Kidney glomerular epithelial cell (primary cell): ENCODE measurements around the gene BCL2L12.
A peak's percentile ranks its signal among the peaks of the same experiment; 100 is the strongest.

Experiments used
- DNase-seq: peaks from one replicate; lab custom pipeline; 2025; lab: John Stamatoyannopoulos, UW

BCL2L12 gene

GRCh38 chr19:49664171-49665035, 1.3 kb upstream of the BCL2L12 start:
- DNase-seq, result peak; percentile 70

- DNase-seq, result no peak
These were observed 740 bp upstream of the BCL2L12 start for GRCh38 chr19:49665036-49665350.

DNA sequence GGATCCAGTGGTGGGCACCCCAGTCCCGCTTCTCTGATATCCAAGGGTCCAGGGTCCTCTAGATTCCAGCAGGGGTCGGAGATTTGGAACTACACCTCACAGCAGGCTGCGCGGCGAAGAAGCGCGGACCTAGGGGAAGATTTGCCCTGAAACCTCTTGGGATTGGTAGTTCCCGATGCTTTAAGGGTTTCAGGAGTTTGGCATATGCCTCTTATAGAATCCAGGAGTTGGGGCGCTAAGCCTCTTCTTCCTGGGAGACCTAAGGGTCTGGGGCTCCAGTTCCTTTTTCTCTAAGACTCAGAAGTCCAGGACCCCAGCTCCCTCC, 349 bp downstream of the BCL2L12 start:
- no peak for DNase-seq

- DNase-seq, result no peak
These were observed 1.7 kb downstream of the BCL2L12 start for GRCh38 chr19:49667473-49667872.

GRCh38 chr19:49669516-49669915, 3.8 kb downstream of the BCL2L12 start:
- no peak for DNase-seq

GRCh38 chr19:49672131-49672919, 6.6 kb downstream of the BCL2L12 start:
- DNase-seq, result peak; percentile 48

GRCh38 chr19:49676136-49676783, 10.5 kb downstream of the BCL2L12 start:
- peak; percentile 96 for DNase-seq

- peak; percentile 100 for DNase-seq
These were observed 11.1 kb downstream of the BCL2L12 start for GRCh38 chr19:49676784-49677230.

DNA sequence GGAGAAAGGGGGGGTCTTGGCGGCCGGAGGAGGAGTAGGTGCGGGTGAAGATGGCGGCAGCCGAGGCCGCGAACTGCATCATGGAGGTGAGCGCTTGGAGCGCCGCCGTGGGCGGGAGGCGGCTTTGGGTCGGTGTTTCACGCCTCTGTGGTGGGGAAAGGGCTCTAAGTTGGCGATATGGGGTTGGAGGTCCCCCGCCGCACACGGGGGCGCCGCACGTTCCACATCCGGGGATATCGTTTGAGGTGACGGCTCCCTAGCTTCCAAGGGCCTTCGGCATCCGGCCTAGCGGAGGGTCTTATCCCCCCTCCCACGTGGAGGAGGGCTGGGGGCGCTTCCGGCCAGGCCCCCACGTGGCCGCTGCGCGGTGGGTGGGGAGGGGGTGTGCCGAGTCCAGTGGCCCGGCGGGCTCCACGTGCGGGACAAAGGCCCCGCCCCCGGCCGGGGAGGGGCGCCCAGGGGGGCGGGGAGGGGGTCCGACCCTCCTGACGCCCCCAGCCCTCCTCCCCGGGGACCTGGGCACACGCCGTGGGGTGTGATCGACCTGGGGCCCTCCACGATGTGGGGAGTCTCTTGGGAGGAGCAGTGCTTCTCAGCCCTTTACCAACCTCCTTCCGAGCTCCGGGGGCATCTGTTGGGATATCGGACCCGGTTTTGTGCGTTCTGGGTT, 11.6 kb downstream of the BCL2L12 start, which contains the start of gene PRMT1:
Gene PRMT1, plus strand, starts transcription at position 41 of the 670 bp plus-strand sequence. Its CDS starts 10 bp downstream, at position 51.
- DNase-seq, result peak; percentile 46

- DNase-seq, result peak; percentile 46
These were observed 12.4 kb downstream of the BCL2L12 start for GRCh38 chr19:49677901-49678674.

DNA sequence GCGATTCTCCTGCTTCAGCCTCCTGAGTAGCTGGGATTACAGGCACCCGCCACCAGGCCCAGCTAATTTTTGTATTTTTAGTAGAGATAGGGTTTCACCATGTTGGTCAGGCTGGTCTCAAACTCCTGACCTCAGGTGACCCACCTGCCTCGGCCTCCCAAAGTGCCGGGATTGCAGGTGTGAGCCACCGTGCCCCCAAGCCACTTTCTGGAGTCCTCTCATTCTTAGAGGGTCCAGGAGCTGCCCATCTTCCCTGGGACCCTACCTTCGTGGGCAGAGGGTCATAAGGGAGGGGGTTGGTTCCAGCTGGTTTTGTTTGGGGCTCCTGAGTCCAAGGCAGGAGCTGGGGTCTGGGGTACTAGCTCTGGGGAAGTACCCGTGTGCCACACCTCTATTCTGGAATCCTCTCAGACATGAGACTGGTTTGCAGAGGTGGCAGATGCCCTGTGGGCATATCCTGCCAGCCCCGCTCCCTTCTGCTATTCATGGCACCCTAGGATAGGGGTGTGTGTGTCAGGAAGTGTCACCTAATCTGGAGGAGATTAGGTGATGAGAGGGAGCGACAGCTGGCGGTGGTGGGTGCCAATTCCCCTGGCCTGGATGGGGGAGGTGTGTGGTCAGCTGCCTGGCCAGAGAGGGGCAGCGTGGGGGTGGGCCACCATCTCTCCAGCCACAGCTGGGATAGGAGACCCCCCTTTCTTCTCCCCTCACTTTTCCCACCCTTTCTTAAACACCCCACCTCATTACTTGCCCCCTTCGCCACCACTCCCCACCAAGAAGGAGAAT, 13.4 kb downstream of the BCL2L12 start:
- no peak for DNase-seq

DNA sequence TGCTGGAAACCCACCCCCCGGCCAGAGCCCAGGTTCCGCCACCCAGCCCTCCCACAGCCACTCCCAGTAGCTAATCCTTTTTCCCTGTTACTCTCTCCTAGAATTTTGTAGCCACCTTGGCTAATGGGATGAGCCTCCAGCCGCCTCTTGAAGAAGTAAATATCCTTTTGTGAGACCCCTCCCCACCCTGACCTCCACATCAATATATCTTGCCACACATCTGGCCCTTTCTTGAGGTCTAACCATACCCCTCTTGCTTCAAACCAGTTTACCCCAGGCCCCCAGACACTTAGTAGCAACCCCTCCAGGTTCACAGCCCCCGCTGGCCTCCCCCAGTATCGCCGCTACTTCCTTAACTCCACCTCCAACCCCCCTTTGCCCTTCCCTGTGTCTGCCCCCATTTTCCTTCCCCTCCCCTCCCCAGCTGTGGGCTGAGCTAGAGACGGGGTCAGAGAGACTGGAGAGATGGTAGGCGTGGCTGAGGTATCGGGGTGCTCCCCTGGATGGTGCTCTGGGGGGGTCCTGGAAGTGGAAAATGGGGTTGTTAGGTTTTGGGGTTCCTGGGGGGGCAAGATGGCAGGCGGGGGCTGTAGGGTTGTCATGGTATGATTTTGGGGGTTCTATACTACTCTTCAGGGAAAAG, 14.2 kb downstream of the BCL2L12 start:
- no peak for DNase-seq

- peak; percentile 81 for DNase-seq
These were observed 15.0 kb downstream of the BCL2L12 start for GRCh38 chr19:49680421-49681351.

GRCh38 chr19:49681830-49682229, 16.1 kb downstream of the BCL2L12 start:
- DNase-seq, result no peak

GRCh38 chr19:49682274-49682673, 16.5 kb downstream of the BCL2L12 start:
- DNase-seq, result no peak

DNA sequence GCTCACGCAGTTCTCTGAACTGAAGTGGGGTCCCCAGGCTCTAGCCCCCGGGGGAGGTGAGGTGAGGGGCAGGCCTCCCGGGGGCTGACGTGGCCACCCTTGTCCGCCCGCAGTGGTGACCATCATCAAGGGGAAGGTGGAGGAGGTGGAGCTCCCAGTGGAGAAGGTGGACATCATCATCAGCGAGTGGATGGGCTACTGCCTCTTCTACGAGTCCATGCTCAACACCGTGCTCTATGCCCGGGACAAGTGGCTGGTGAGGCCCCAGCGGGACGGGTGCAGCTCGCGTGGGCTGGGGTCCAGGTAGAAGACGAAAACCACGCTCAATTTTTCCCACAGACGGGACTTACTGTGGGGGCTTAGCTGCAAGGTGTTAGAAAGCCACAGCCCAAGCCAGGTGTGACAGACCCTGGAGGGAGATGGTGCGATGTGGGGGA, 18.1 kb downstream of the BCL2L12 start:
- DNase-seq, result no peak

DNA sequence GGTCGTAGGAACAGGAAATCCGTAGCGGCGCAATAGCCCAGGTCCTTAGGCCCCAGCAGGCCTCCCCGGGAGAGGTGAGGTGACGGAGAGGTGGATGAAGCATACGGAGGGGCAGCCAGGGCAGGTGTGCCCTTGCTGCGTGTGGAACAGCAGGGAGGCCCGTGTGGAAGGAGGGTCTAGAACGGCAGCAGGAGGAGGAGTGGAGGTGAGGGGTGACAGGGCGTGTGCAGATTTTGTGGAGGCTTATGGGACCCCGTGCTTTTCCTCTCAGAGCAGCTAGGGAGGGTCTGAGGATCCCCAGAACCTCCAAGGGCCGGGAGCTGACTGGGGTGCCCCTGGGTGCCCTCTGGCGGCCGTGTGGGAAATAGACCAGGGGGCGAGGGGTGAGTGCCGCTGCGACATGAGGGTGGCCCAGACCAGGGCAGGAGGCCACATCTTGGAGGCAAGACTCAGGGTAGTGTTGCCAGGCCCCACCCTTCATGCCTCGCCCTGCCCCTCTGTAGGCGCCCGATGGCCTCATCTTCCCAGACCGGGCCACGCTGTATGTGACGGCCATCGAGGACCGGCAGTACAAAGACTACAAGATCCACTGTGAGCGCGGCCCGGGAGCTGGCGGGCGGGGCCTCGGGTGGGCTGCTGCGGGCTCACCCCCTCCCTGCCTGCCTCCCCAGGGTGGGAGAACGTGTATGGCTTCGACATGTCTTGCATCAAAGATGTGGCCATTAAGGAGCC, 18.7 kb downstream of the BCL2L12 start:
- DNase-seq, result no peak

DNA sequence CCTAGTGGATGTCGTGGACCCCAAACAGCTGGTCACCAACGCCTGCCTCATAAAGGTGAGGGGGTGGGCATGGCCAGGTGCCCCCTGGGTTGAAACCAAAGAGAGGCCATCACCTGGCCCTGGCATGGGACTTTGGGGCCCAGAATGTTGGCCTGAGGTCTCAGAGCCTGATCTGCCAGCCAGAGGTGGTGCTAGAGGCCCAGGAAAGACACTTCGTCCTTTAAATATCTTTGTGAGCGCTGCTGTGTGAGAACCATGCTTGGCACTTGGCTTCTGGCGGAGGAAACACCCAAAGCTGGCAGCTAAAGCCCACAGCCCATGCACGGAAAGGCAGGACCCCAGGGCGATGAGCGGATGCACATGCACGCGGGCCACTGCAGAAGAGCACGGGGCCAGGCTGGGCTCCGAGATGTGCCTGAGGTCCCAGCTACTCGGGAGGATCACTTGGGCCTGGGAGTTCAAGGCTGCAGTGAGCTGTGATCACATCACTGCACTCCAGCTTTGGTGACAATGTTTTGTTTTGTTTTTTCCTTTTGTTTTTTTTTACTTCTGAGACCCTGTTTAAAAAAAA, 19.3 kb downstream of the BCL2L12 start:
- DNase-seq, result no peak
